ENCODE data around the gene ANKMY1.

ANKMY1 gene

GRCh38 chr2:240560480-240561324 is 2.9 kb upstream of the ANKMY1 start:
- peak; percentile 100 for DNase-seq
- TF ChIP-seq CTCF (IDR thresholded peaks at IDR 0.05; ENCODE audit: low read depth, low read length), result peak; percentile 36; the same call in 1 of the 2 replicates
- Histone ChIP-seq H3K4me3 (ENCODE audit: low read depth, low read length) (peak overlapping the region; percentile 73), H3K4me1 (peaks cover 9% of the 10 kb centered on the region), H3K27me3 (no peaks in the 10 kb centered on the region), H3K36me3 (no peaks in the 10 kb centered on the region), H3K9me3 (no peaks in the 10 kb centered on the region)

GRCh38 chr2:240560084-240560479 is 2.3 kb upstream of the ANKMY1 start, which contains the start of gene DUSP28:
DUSP28 (plus strand) TSS chr2:240560357; CDS start chr2:240560685, 328 bp downstream.
- no peaks in the 10 kb centered on the region for H3K27me3 ChIP-seq
- H3K4me3 ChIP-seq (ENCODE audit: low read depth, low read length), result peak within 1 kb of the TSS; percentile 73
- H3K36me3 ChIP-seq, result no peaks in the 10 kb centered on the region
- H3K4me1 ChIP-seq, result peaks cover 4% of the 10 kb centered on the region
- peak; percentile 96 for DNase-seq
- no peaks in the 10 kb centered on the region for H3K9me3 ChIP-seq
- no peak for TF ChIP-seq CTCF (IDR thresholded peaks at IDR 0.05; ENCODE audit: low read depth, low read length)

- no peaks in the 10 kb centered on the region for H3K9me3 ChIP-seq
- H3K36me3 ChIP-seq, result peaks cover under 1% of the 10 kb centered on the region; the same call in 1 of the 2 replicates
- H3K4me3 ChIP-seq (ENCODE audit: low read depth, low read length), result peak overlapping the region; percentile 73
- H3K4me1 ChIP-seq, result peaks cover 4% of the 10 kb centered on the region; the same call in 1 of the 2 replicates
- no peak for TF ChIP-seq CTCF (IDR thresholded peaks at IDR 0.05; ENCODE audit: low read depth, low read length)
- H3K27me3 ChIP-seq, result no peaks in the 10 kb centered on the region
- no peak for DNase-seq
These were observed 1.5 kb upstream of the ANKMY1 start for GRCh38 chr2:240559286-240559685.

- peaks cover 8% of the 10 kb centered on the region for H3K36me3 ChIP-seq
- H3K9me3 ChIP-seq, result no peaks in the 10 kb centered on the region; the same call in 1 of the 2 replicates
- no peak for TF ChIP-seq CTCF (IDR thresholded peaks at IDR 0.05; ENCODE audit: low read depth, low read length)
- H3K27me3 ChIP-seq, result no peaks in the 10 kb centered on the region
- H3K4me1 ChIP-seq, result peaks cover 4% of the 10 kb centered on the region; the same call in 1 of the 2 replicates
- peak overlapping the region; percentile 15; the same call in 1 of the 2 replicates for H3K4me3 ChIP-seq (ENCODE audit: low read depth, low read length)
- DNase-seq, result no peak
These were observed 511 bp upstream of the ANKMY1 start for GRCh38 chr2:240558236-240558761.

- Histone ChIP-seq H3K9me3 (no peaks in the 10 kb centered on the region; the same call in 1 of the 2 replicates), H3K4me3 (ENCODE audit: low read depth, low read length) (peak overlapping the region; percentile 15; the same call in 1 of the 2 replicates), H3K4me1 (peaks cover 4% of the 10 kb centered on the region; the same call in 1 of the 2 replicates), H3K36me3 (peaks cover 12% of the 10 kb centered on the region), H3K27me3 (no peaks in the 10 kb centered on the region)
- DNase-seq, result peak; percentile 12
- no peak for TF ChIP-seq CTCF (IDR thresholded peaks at IDR 0.05; ENCODE audit: low read depth, low read length)
These were observed 562 bp downstream of the ANKMY1 start for GRCh38 chr2:240557101-240557751.
